NCI-H187 (cell line): ENCODE results near the gene FBXW7.

Experiments used
- DNase-seq, 2 experiments: peaks; one replicate each; lab custom pipeline; 2025; lab: John Stamatoyannopoulos, UW

The FBXW7 gene

GRCh38 chr4:152427981-152428380, 107.9 kb downstream of the FBXW7 start:
- DNase-seq: no peak

GRCh38 chr4:152424977-152425376, 110.9 kb downstream of the FBXW7 start:
- DNase-seq: no peak

DNA sequence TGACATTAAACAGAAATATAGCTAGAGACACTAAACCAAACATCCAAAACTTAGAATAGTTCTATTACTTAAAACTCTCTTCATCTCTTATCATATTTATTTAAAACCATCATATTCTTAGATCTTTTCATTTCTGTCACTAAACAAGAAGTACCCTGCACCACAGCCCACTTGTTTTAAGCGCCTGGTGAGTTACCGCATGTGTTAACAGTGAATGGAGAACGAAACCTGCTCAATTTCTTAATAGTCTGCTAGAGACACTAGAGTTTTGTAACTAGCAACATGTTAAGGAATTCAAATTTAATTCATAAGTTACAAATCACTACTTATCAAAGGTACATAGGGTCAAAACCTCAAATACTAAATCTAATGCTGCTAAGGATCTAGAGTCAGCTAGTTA, 111.5 kb downstream of the FBXW7 start:
- no peak for DNase-seq

GRCh38 chr4:152422817-152423320, 113.0 kb downstream of the FBXW7 start:
- no peak for DNase-seq

GRCh38 chr4:152421576-152421975, 114.3 kb downstream of the FBXW7 start:
- no peak for DNase-seq

DNA sequence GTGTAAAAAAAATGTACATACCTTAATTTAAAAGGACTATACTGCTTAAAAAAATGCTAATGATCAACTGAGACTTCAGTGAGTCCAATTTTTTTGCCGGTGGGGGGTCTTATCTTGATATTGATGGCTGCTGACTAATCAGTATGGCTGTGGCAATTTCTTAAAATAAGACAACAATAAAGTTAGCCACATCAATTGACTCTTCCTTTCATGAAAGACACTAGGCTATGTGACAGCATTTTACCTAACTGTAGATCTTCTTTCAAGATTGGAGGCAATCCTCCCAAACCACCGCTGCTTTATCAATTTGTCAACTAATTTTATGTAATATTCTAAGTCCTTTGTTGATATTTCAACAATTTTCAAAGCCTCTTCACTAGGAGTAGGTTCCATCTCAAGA, 116.1 kb downstream of the FBXW7 start:
- DNase-seq: no peak

GRCh38 chr4:152417673-152418072, 118.2 kb downstream of the FBXW7 start:
- no peak for DNase-seq

DNA sequence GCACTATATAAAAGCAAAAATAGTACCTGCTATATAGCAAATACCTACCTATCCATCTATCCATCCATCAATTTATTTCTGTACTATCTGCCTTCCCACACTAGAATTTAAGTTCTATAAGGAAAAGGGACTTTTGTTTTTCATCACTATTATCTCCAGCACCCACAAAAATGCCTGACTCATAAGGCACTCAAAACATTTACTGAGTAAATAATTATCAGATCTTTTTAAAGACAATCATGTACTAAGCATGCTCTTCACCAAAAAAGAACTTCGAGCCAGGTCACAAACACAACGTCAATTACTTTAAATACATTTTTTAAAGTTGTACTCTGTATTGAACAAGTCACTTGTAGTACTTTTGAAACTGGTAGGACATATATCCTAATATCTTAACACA, 119.9 kb downstream of the FBXW7 start:
- no peak for DNase-seq

GRCh38 chr4:152408514-152409327, 127.2 kb downstream of the FBXW7 start:
- peak in 1 of 2 experiments; percentile 0 for DNase-seq

GRCh38 chr4:152401424-152401823, 134.5 kb downstream of the FBXW7 start:
- DNase-seq: no peak

- no peak for DNase-seq
These were observed 136.6 kb downstream of the FBXW7 start for GRCh38 chr4:152399246-152399645.

- DNase-seq: no peak
These were observed 137.8 kb downstream of the FBXW7 start for GRCh38 chr4:152398060-152398459.

GRCh38 chr4:152394791-152395190, 141.1 kb downstream of the FBXW7 start:
- DNase-seq: no peak

DNA sequence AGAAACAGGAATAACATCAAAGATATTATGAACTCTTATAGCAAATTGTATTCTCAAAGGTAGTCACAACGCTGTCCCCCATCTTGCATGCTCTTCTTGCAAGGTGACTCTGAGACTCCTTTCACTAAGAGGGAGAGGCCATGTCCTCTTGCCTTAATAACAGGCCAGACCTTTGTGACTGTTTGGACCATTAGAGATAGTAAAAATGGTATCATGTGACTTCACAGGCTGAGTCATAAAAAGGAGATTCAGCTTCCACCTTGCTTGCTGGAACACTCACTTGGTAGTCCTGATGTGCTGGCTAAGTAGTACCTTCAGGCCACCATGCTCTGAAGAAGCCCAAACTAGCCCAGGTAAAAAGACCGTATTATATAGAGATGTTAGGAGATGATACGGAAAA, 143.8 kb downstream of the FBXW7 start:
- DNase-seq: no peak

DNA sequence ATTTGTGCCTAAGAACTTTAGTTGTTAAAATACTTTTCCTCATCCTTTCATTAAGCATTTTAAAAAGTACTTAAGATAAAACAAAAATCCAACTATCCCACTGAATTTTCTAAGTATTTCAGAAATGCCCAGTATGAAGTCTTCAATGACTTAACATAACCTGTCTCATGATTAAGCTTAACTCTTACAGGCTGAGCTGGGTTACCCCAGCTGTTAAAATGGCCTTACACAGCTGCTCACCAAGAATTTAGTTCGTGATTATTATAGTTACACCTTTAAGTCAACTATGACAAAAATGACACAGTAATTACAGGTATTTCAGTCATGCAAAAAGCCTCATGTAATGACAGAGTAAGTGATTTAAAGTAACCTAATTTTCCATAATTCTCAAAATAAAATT, 145.7 kb downstream of the FBXW7 start:
- DNase-seq: no peak

- DNase-seq: no peak
These were observed 146.5 kb downstream of the FBXW7 start for GRCh38 chr4:152389359-152389758.

DNA sequence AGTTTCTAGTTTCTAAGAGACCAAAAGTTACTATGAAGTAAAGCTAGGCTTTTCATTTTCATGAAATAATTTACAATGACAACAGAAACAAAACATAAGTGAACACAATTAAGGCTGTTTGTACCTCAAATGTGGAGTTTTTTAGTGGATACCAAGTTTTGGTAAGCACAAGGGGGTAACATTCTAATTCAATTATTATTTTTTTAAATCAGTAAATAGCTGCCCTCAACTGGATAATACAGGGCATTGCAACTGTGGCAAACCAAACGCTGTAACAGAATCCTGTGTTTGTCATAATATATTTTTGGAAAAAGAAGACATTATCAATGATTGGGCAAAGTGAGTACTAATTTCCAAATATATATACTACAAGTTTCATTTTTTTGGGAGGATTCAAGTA, 150.3 kb downstream of the FBXW7 start:
- DNase-seq: no peak

DNA sequence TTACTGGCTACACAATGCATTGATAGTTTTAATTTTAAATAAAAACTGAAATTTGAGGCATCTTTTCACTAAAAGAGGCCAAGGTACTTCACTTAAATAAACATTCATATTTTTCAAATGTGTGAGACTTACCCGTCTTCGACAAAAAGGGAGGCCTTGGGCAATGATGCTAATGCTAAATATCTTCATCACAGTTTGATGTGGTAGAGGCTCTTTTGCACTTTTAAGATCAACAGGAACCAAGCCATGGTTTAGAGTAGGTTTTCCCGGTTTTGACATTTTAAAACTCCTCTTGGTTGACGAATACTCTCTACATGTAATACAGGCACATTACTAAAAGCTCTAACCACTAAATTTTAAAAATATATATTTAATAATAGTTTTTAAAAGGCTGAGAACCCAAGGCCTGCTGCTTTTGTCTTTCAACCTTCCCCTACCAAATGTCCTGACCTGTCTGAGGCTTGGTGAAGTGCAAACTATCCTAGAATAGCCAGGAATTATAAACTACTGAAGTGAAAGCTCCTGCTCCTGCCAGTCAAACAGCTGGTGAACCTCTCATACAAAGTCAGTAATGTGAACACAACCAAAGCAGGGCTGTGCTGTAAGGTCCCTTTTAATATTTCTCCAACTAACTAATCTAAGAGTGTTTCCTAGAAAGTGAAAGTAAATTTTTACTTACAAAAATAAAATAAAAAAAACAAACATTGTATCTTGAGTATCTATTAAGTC, 153.7 kb downstream of the FBXW7 start:
- DNase-seq: no peak

DNA sequence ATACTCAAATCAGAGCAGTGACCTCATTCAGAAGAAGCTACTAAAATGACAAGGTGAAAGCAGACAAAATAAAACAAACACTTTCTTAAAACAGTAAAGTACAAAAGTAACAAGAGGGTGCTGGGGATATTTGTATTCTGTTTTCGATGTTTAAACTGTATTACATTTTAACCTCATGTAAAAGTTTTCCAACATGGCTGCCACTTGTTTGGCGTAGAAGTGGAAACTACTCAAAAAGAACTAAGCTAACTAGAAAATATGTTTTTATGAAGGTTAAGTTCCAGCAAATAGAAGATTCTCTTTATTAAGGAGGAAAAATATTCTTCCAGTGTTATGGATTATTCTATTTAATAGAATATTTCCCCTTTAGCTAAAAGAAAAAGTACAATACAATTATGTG, 155.0 kb downstream of the FBXW7 start:
- DNase-seq: no peak

DNA sequence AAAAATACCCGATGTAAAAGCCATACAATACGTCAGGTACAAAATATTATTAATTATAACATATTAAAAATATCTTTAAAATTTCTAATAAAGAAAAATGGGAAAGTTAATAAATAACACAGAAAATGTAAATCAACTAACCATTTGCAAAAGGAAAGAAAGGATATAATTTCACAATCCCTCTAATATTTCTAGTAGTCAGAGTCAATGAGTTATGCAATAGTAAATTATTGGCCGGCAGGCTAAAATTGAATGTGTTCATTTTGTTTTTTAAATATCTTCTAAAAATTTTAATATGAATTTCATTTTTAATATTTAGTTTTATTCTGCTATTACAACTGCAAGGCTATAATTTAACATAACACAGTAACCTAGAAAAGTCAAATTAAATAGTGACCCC, 155.7 kb downstream of the FBXW7 start:
- DNase-seq: no peak

DNA sequence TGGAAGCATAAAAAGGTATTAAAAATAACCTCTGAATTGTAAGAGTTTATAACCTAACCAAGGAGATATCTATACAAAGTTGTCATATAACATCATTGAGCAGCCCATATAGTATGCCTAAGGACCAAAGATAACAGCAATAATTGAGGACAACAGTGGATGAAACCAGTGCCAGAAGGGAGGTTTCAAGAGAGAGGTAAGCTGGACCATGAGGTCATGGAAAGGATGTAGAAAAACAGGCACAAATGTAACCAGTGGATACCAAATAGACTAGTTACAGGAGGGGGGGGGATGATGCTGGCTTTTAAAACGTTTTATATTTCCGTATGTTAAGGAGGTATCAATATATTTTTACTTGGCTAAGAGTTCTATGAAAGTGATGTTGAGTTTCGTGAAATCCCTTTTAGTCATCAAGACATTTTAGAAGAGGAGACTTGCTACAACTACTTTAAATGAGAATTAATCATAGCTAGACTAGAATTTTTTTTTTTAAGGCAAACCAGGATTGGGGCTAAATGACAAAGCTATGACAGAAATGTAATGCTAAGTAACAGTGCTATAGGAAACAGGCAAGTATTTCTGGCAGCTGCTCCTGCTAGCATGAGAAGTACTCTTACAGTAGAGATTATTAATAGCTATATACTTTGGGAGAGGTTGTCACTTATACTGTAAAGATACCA, 161.1 kb downstream of the FBXW7 start:
- no peak for DNase-seq

- DNase-seq: no peak
These were observed 161.7 kb downstream of the FBXW7 start for GRCh38 chr4:152374153-152374552.

DNA sequence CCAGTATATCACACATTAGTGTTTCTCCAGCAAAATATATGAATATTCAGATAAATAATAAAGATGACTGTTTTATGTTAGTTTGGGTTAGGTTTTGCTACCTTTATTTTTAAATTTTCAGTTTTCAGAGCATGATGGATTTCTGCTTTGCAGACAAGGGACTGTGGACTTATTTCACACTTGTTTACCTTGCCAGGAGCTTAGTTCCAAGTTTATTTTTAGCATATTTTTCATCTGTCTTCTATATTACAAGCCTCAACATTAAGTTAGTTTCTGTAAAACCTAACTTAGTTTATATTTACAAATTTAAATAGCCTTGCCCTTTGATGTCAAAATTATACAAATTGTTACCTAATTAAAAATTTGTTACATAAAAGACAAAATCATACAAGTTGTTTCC, 163.4 kb downstream of the FBXW7 start:
- no peak for DNase-seq
